Astrocyte of the cerebellum (primary cell): ENCODE measurements around the gene RELN.

Experiments used
- DNase-seq: peaks from one replicate; pipeline ENCODE4 v3.0.0-alpha.2; 2011; ENCODE audit warnings: low read depth
- H3K4me3 ChIP-seq: 2 replicates; pipeline ENCODE4 v1.5.1; 2011; ENCODE audit warnings: mild to moderate bottlenecking, low read depth, low read length, moderate library complexity
- in situ Hi-C: cut with HindIII; loops from 2 replicates; pipeline ENCODE4 v1.10.0; 2017; ENCODE audit warnings: low sequenced_read_pairs
- TF ChIP-seq, protein P1 (sequence below): IDR thresholded peaks from 2 replicates; pipeline ENCODE4 v1.5.1; 2012; ENCODE audit warnings: low read length, low read depth, moderate library complexity, mild to moderate bottlenecking; ENCODE audit errors: missing control alignments

RELN gene

GRCh38 chr7:103928581-103928980, 60.9 kb downstream of the RELN start:
- in situ Hi-C loops = no loop called here
- TF ChIP-seq, protein P1, sequence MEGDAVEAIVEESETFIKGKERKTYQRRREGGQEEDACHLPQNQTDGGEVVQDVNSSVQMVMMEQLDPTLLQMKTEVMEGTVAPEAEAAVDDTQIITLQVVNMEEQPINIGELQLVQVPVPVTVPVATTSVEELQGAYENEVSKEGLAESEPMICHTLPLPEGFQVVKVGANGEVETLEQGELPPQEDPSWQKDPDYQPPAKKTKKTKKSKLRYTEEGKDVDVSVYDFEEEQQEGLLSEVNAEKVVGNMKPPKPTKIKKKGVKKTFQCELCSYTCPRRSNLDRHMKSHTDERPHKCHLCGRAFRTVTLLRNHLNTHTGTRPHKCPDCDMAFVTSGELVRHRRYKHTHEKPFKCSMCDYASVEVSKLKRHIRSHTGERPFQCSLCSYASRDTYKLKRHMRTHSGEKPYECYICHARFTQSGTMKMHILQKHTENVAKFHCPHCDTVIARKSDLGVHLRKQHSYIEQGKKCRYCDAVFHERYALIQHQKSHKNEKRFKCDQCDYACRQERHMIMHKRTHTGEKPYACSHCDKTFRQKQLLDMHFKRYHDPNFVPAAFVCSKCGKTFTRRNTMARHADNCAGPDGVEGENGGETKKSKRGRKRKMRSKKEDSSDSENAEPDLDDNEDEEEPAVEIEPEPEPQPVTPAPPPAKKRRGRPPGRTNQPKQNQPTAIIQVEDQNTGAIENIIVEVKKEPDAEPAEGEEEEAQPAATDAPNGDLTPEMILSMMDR = no peak
- no peak overlapping the region for H3K4me3 ChIP-seq
- DNase-seq = no peak

DNA sequence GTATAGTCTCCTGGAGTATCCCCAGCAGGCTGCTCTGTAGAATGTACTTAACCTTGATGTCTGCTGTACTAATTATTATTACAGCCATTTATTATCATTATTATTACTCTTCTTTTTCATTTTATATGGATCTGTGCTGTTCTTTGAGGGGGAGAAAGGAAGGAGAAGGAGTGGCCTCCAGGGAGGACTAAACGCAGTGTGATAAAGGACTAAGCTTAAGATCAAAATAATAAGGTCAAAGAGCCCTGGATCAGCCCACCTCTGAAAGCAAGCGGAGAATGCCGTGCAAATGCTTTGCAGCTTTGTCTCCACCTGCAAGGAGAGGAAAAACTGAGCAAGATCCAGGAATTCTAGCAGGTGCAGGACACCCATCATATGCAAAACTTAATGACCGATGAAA, 65.3 kb downstream of the RELN start:
- TF ChIP-seq, protein P1 = no peak
- in situ Hi-C loops = no loop called here

DNA sequence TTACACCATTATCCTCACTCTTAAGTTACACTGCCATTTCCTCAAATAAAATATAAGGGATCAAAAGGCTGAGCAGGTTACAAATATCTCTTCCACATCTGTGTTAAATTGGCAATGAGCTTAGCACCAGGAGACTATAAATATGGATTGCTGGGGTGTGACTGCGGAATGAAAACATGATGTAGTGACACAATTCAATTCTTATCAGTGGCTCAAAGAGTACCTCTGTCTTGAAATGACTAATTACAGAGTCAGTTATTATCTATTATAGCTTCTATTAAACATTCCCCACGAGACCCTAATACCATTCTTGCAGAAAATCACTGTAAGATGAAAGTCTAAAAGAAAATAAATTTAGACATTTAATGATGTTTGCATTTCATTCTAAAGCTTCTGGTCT, 67.1 kb downstream of the RELN start:
- no peak for DNase-seq
- TF ChIP-seq, protein P1 = no peak
- H3K4me3 ChIP-seq = no peak overlapping the region
- in situ Hi-C loops = no loop called here

More for the DNA sequence above, 65.3 kb downstream of the RELN start:
- no peak for DNase-seq
- no peak overlapping the region for H3K4me3 ChIP-seq

DNA sequence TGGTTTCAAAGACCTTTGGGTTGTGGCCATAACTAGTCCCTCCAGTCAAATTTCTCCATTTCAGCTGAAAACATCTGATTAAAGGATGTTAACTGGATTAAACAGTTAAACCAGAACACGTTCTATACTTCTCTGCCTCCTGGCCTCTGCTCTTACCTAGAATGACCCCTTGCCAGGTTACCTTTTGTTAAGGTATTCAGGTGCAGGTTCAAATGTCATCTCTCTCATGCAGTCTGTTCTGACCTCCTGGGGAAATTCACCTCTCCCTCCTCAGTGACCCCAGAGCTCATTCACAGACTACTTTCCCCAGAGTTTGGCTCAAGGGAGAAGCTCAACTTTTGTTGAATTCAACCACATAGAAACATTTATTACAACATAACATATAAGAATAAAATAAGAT, 67.8 kb downstream of the RELN start:
- H3K4me3 ChIP-seq = no peak overlapping the region
- no peak for DNase-seq
- in situ Hi-C loops = no loop called here
- TF ChIP-seq, protein P1 = no peak

GRCh38 chr7:103919272-103919868, 70.1 kb downstream of the RELN start:
- in situ Hi-C loops = no loop called here
- H3K4me3 ChIP-seq = no peak overlapping the region
- no peak for DNase-seq
- TF ChIP-seq, protein P1 = no peak

GRCh38 chr7:103918631-103919271, 70.7 kb downstream of the RELN start:
- TF ChIP-seq, protein P1 = no peak
- in situ Hi-C loops = no loop called here
- no peak for DNase-seq
- H3K4me3 ChIP-seq = no peak overlapping the region
